Stimulated activated CD4-positive, alpha-beta T cell treated with anti-CD3 and anti-CD28 coated beads, Interleukin-12 subunit alpha, Interleukin-12 subunit beta, amount 100 ng/mL, for 4 hours (primary cell): ENCODE data around the gene TRIM37.

ENCODE experiments used
- DNase-seq: peaks from one replicate; pipeline ENCODE4 v3.0.0-alpha.2; 2020

TRIM37 gene

GRCh38 chr17:59027750-59028149 lies 78.9 kb downstream of the TRIM37 start:
- DNase-seq, result no peak

- DNase-seq, result no peak
Observed at GRCh38 chr17:59026176-59026939, 80.3 kb downstream of the TRIM37 start.

- DNase-seq, result no peak
Observed at GRCh38 chr17:59024916-59025315, 81.8 kb downstream of the TRIM37 start.

GRCh38 chr17:59018019-59018418 lies 88.7 kb downstream of the TRIM37 start:
- DNase-seq, result no peak

GRCh38 chr17:59011975-59012374 lies 94.7 kb downstream of the TRIM37 start:
- no peak for DNase-seq

- no peak for DNase-seq
Observed at GRCh38 chr17:59010026-59010425, 96.7 kb downstream of the TRIM37 start.

- DNase-seq, result no peak
Observed at GRCh38 chr17:59008737-59009136, 97.9 kb downstream of the TRIM37 start.

- DNase-seq, result no peak
Observed at GRCh38 chr17:59007995-59008394, 98.7 kb downstream of the TRIM37 start.

GRCh38 chr17:59004338-59005111 lies 102.2 kb downstream of the TRIM37 start:
- peak; percentile 62 for DNase-seq

GRCh38 chr17:59003860-59004259 lies 102.8 kb downstream of the TRIM37 start:
- DNase-seq, result no peak

- no peak for DNase-seq
Observed at GRCh38 chr17:59002848-59003247, 103.8 kb downstream of the TRIM37 start.

GRCh38 chr17:59002126-59002525 lies 104.6 kb downstream of the TRIM37 start:
- DNase-seq, result no peak

GRCh38 chr17:59001158-59001814 lies 105.4 kb downstream of the TRIM37 start:
- peak; percentile 63 for DNase-seq

GRCh38 chr17:59000022-59000421 lies 106.7 kb downstream of the TRIM37 start:
- DNase-seq, result no peak

GRCh38 chr17:58999500-58999899 lies 107.2 kb downstream of the TRIM37 start:
- no peak for DNase-seq

- DNase-seq, result no peak
Observed at GRCh38 chr17:58998871-58999270, 107.8 kb downstream of the TRIM37 start.

GRCh38 chr17:58997756-58998553 lies 108.7 kb downstream of the TRIM37 start:
- DNase-seq, result no peak

- no peak for DNase-seq
Observed at GRCh38 chr17:58996968-58997367, 109.7 kb downstream of the TRIM37 start.

- no peak for DNase-seq
Observed at GRCh38 chr17:58995247-58995940, 111.3 kb downstream of the TRIM37 start.

- no peak for DNase-seq
Observed at GRCh38 chr17:58993311-58993710, 113.4 kb downstream of the TRIM37 start.

GRCh38 chr17:58991718-58992331 lies 114.9 kb downstream of the TRIM37 start:
- no peak for DNase-seq

- DNase-seq, result no peak
Observed at GRCh38 chr17:58989629-58990028, 117.1 kb downstream of the TRIM37 start.
